ENCODE results near the gene LSM2.
"Not testable (repeated sequence)": the region's sequence is repeated elsewhere in the genome, so short reads cannot be mapped to it uniquely, and the experiment has no call there.

LSM2 gene

GRCh38 chr6:31806470-31807272 lies at the start of gene LSM2:
LSM2 (minus strand) TSS chr6:31806966; CDS start chr6:31806757, 209 bp downstream.
- peak; percentile 93 to 98 for DNase-seq

GRCh38 chr6:31851980-31852718 lies 45.4 kb upstream of the LSM2 start:
- peak in 1 of 2 experiments; percentile 41 for DNase-seq

- DNase-seq = no peak
Measured at GRCh38 chr6:31851485-31851832, 44.7 kb upstream of the LSM2 start.

- no peak for DNase-seq
Measured at GRCh38 chr6:31850765-31851484, 44.2 kb upstream of the LSM2 start.

GRCh38 chr6:31847276-31847978 lies 40.7 kb upstream of the LSM2 start:
- no peak for DNase-seq

GRCh38 chr6:31844507-31844906 lies 37.7 kb upstream of the LSM2 start:
- DNase-seq = no peak

- DNase-seq = no peak
Measured at GRCh38 chr6:31842053-31842452, 35.3 kb upstream of the LSM2 start.

GRCh38 chr6:31839779-31840126 lies 33.0 kb upstream of the LSM2 start:
- DNase-seq = not testable (repeated sequence)

- no peak for DNase-seq
Measured at GRCh38 chr6:31838968-31839367, 32.2 kb upstream of the LSM2 start.

- DNase-seq = not testable (repeated sequence)
Measured at GRCh38 chr6:31838114-31838553, 31.4 kb upstream of the LSM2 start.

- DNase-seq = no peak
Measured at GRCh38 chr6:31837369-31838113, 30.8 kb upstream of the LSM2 start.

GRCh38 chr6:31836474-31837368 lies 30.0 kb upstream of the LSM2 start:
- no peak for DNase-seq

- no peak for DNase-seq
Measured at GRCh38 chr6:31836047-31836473, 29.3 kb upstream of the LSM2 start.

GRCh38 chr6:31834367-31835250 lies 27.8 kb upstream of the LSM2 start:
- DNase-seq = peak; percentile 84 to 96

GRCh38 chr6:31831350-31832215 lies 24.8 kb upstream of the LSM2 start:
- no peak for DNase-seq

- no peak for DNase-seq
Measured at GRCh38 chr6:31830886-31831335, 24.1 kb upstream of the LSM2 start.

GRCh38 chr6:31829633-31830283 lies 23.0 kb upstream of the LSM2 start:
- peak; percentile 35 to 61 for DNase-seq
